ENCODE results near the gene DDX52. TPM values are rescaled to one million over a fixed set of nuclear protein-coding genes. Genes with fewer than 3 reads are reported as not detected.

DDX52 gene
- total and polyA plus RNA-seq, 2 of the 13 experiments (the other 11 are each of a cell fraction or from before 2014, with no cell fraction given) = 8.9 to 36.1 TPM

GRCh38 chr17:37642681-37643080 lies 565 bp downstream of the DDX52 start:
- BruUV-seq (replicated peaks) = TSS peak; percentile 83
- H3K27ac ChIP-seq (ENCODE audit: extremely low read length, insufficient read depth, low read length) = peak overlapping the region; percentile 77
- peaks cover 41% of the 10 kb centered on the region for H3K79me2 ChIP-seq (ENCODE audit: insufficient read depth, low read length)
- ATAC-seq (no peak), FAIRE-seq (no peak), DNase-seq (ENCODE audit: low spot score) (no peak)
- 4% methylated on average over 7 of the region's 7 CpGs for WGBS (ENCODE audit: low lambda C conversion rate)
- CTCF ChIA-PET (ENCODE audit: low intra/inter-chr PET ratio, low total read pairs) = no interaction called here
- H3K36me3 ChIP-seq (replicated peaks in 1 of 2; ENCODE audit: control insufficient read depth in 1 of 2, insufficient read depth in 2 of 2, low read length in 2 of 2) = peaks cover 3 to 25% of the 10 kb centered on the region in 2 experiments
- H3K4me1 ChIP-seq (ENCODE audit: insufficient read depth, low read length) = peaks cover 37% of the 10 kb centered on the region
- peak overlapping the region; percentile 90 for H3K4me2 ChIP-seq (ENCODE audit: low read depth, low read length)
- H2AFZ ChIP-seq (ENCODE audit: low read length) = no peak overlapping the region
- H3K9ac ChIP-seq (ENCODE audit: insufficient read depth, low read depth, low read length) = peak overlapping the region; percentile 91
- POLR2A ChIA-PET = no interaction called here
- intact Hi-C loops (cut with micrococcal nuclease; ENCODE audit: unreplicated experiment) = no loop called here
- H3K4me3 ChIP-seq (replicated peaks in 1 of 3; ENCODE audit: insufficient read depth in 1 of 3, low read depth in 2 of 3, low read length in 3 of 3) = peak overlapping the region; percentile 86 to 96 (median 86)
- H3K27me3 ChIP-seq (ENCODE audit: control insufficient read depth in 1 of 2, insufficient read depth in 2 of 2, low read length in 2 of 2) = no peaks in the 10 kb centered on the region; a peak in 2 of 5 replicates
- H3K9me3 ChIP-seq (ENCODE audit: low read length) = no peaks in the 10 kb centered on the region
- no peaks in the 10 kb centered on the region for H4K20me1 ChIP-seq (ENCODE audit: insufficient read depth, low read length)
- in situ Hi-C loops (cut with HindIII; ENCODE audit: extremely low pct_ligation_motif_present, low pct_unique_long_range_greater_than_20kb) = loop anchor here (10.0 kb wide), 1 partner anchor 102 kb away; the partner anchor contains the start of gene HNF1B
- TF ChIP-seq GFI1 (CRISPR knock-in tag; IDR thresholded peaks at IDR 0.05; ENCODE audit: borderline replicate concordance) = 0 out of 2 replicates have a peak, but pooled peaks have one; percentile 22
- 0 out of 2 replicates have a peak, but pooled peaks have one; percentile 7 for TF ChIP-seq SNAI1 (CRISPR knock-in tag; IDR thresholded peaks at IDR 0.05; ENCODE audit: borderline replicate concordance)
- TF ChIP-seq MIXL1 (CRISPR knock-in tag; IDR thresholded peaks at IDR 0.05) = no peak
- no peak for TF ChIP-seq KAT2B (IDR thresholded peaks at IDR 0.05; ENCODE audit: borderline replicate concordance, low read depth, low read length)
- no peak for TF ChIP-seq PHF20 (CRISPR knock-in tag; IDR thresholded peaks at IDR 0.05)

GRCh38 chr17:37640015-37640414 lies 3.2 kb downstream of the DDX52 start:
- no peaks in the 10 kb centered on the region for H4K20me1 ChIP-seq (ENCODE audit: insufficient read depth, low read length)
- H3K27ac ChIP-seq (ENCODE audit: extremely low read length, insufficient read depth, low read length) = no peak overlapping the region
- peaks cover 45% of the 10 kb centered on the region for H3K79me2 ChIP-seq (ENCODE audit: insufficient read depth, low read length)
- no peak for ATAC-seq
- peaks cover 37% of the 10 kb centered on the region for H3K4me1 ChIP-seq (ENCODE audit: insufficient read depth, low read length)
- peak overlapping the region; percentile 25; the same call in 1 of the 2 replicates for H3K4me2 ChIP-seq (ENCODE audit: low read depth, low read length)
- no peak overlapping the region for H3K9ac ChIP-seq (ENCODE audit: insufficient read depth, low read depth, low read length)
- in situ Hi-C loops (cut with HindIII; ENCODE audit: extremely low pct_ligation_motif_present, low pct_unique_long_range_greater_than_20kb) (loop anchor here (10.0 kb wide), 1 partner anchor 105 kb away; the partner anchor contains the start of gene HNF1B), intact Hi-C loops (cut with micrococcal nuclease; ENCODE audit: unreplicated experiment) (no loop called here)
- peaks cover 3 to 38% of the 10 kb centered on the region in 2 experiments for H3K36me3 ChIP-seq (replicated peaks in 1 of 2; ENCODE audit: control insufficient read depth in 1 of 2, insufficient read depth in 2 of 2, low read length in 2 of 2)
- POLR2A ChIA-PET = no interaction called here
- no peak for FAIRE-seq
- H2AFZ ChIP-seq (ENCODE audit: low read length) = no peak overlapping the region
- TSS peak; percentile 17 for BruUV-seq (replicated peaks)
- H3K4me3 ChIP-seq (replicated peaks in 1 of 3; ENCODE audit: insufficient read depth in 1 of 3, low read depth in 2 of 3, low read length in 3 of 3) = no peak overlapping the region
- DNase-seq (ENCODE audit: low spot score) = no peak
- no peaks in the 10 kb centered on the region for H3K9me3 ChIP-seq (ENCODE audit: low read length)
- H3K27me3 ChIP-seq (ENCODE audit: control insufficient read depth in 1 of 2, insufficient read depth in 2 of 2, low read length in 2 of 2) = no peaks in the 10 kb centered on the region; a peak in 1 of 5 replicates
- CTCF ChIA-PET (ENCODE audit: low intra/inter-chr PET ratio, low total read pairs) = no interaction called here
- TF ChIP-seq ZNF543 (CRISPR knock-in tag; IDR thresholded peaks at IDR 0.05) (no peak), ZNF510 (CRISPR knock-in tag; IDR thresholded peaks at IDR 0.05; ENCODE audit: low read depth) (no peak), ZSCAN5A (CRISPR knock-in tag; IDR thresholded peaks at IDR 0.05; ENCODE audit: borderline replicate concordance) (no peak), IRX3 (CRISPR knock-in tag; IDR thresholded peaks at IDR 0.05; ENCODE audit: borderline replicate concordance, low read depth) (no peak), THYN1 (CRISPR knock-in tag; IDR thresholded peaks at IDR 0.05; ENCODE audit: borderline replicate concordance, low read depth) (no peak), ZNF205 (CRISPR knock-in tag; IDR thresholded peaks at IDR 0.05) (no peak), SCMH1 (CRISPR knock-in tag; IDR thresholded peaks at IDR 0.05; ENCODE audit: borderline replicate concordance) (no peak), CBX2 (IDR thresholded peaks at IDR 0.05; ENCODE audit: low read depth, low read length) (no peak), CBX2 (CRISPR knock-in tag; IDR thresholded peaks at IDR 0.05; ENCODE audit: low read depth) (no peak), HOXA9 (CRISPR knock-in tag; IDR thresholded peaks at IDR 0.05; ENCODE audit: borderline replicate concordance) (no peak), NFRKB (IDR thresholded peaks at IDR 0.05) (no peak), RFX5 (IDR thresholded peaks at IDR 0.05; ENCODE audit: low read depth, low read length) (no peak)

Measured in HepG2 (cell line).